Measurements from ENCODE around the gene TSPAN2. TPM values are rescaled to one million over a fixed set of nuclear protein-coding genes. Genes with fewer than 3 reads are reported as not detected.

TSPAN2 gene
- total RNA-seq, 1 donor from 2014 or later: 6.1 TPM

- TF ChIP-seq, protein P1, sequence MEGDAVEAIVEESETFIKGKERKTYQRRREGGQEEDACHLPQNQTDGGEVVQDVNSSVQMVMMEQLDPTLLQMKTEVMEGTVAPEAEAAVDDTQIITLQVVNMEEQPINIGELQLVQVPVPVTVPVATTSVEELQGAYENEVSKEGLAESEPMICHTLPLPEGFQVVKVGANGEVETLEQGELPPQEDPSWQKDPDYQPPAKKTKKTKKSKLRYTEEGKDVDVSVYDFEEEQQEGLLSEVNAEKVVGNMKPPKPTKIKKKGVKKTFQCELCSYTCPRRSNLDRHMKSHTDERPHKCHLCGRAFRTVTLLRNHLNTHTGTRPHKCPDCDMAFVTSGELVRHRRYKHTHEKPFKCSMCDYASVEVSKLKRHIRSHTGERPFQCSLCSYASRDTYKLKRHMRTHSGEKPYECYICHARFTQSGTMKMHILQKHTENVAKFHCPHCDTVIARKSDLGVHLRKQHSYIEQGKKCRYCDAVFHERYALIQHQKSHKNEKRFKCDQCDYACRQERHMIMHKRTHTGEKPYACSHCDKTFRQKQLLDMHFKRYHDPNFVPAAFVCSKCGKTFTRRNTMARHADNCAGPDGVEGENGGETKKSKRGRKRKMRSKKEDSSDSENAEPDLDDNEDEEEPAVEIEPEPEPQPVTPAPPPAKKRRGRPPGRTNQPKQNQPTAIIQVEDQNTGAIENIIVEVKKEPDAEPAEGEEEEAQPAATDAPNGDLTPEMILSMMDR (IDR thresholded peaks at IDR 0.05): no peak
- Histone ChIP-seq H3K9me3 (no peaks in the 10 kb centered on the region), H3K27ac (no peak overlapping the region), H3K4me1 (no peaks in the 10 kb centered on the region), H3K4me3 (no peak overlapping the region), H3K27me3 (no peaks in the 10 kb centered on the region), H3K36me3 (no peaks in the 10 kb centered on the region)
- intact Hi-C loops (cut with DNase I): no loop called here
- DNase-seq: no peak
- ATAC-seq: no peak
These were observed 26.3 kb upstream of the TSPAN2 start for GRCh38 chr1:115115521-115116161.

- no peak for ATAC-seq
- H3K27me3 ChIP-seq: no peaks in the 10 kb centered on the region
- no peak overlapping the region for H3K4me3 ChIP-seq
- intact Hi-C loops (cut with DNase I): loop anchor here (5.0 kb wide), 1 partner anchor 137 kb away; no protein-coding TSS in a partner anchor
- TF ChIP-seq, protein P1 (IDR thresholded peaks at IDR 0.05): no peak
- H3K27ac ChIP-seq: no peak overlapping the region
- no peaks in the 10 kb centered on the region for H3K36me3 ChIP-seq
- no peak for DNase-seq
- no peaks in the 10 kb centered on the region for H3K9me3 ChIP-seq
- H3K4me1 ChIP-seq: no peaks in the 10 kb centered on the region
These were observed 25.0 kb upstream of the TSPAN2 start for GRCh38 chr1:115114308-115114707.

DNA sequence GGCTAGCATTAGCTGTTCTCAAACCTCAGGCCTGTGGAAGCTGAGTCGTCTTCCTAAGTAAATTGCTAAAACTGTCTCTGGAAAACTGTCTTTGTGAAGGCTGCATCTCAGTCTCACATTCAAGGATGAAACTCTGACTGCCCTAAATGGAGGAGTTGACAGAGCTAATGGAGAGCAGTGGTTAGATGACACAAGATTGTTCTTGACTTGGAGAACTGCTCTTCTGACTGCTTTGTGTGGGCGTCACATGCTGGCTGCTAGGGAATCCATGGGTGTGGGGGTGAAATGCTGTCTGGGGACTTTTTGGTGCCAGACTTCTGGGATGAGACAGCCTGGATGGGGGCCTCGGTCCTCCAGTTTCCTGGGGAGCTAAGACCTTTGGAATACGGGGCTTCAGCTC lies 24.5 kb upstream of the TSPAN2 start:
- no peak for ATAC-seq
- TF ChIP-seq, protein P1 (IDR thresholded peaks at IDR 0.05): no peak
- no peak overlapping the region for H3K27ac ChIP-seq
- H3K9me3 ChIP-seq: no peaks in the 10 kb centered on the region
- H3K36me3 ChIP-seq: no peaks in the 10 kb centered on the region
- no peaks in the 10 kb centered on the region for H3K27me3 ChIP-seq
- no peaks in the 10 kb centered on the region for H3K4me1 ChIP-seq
- no peak overlapping the region for H3K4me3 ChIP-seq
- no peak for DNase-seq
- intact Hi-C loops (cut with DNase I): loop anchor here (5.0 kb wide), 1 partner anchor 136 kb away; no protein-coding TSS in a partner anchor

GRCh38 chr1:115112496-115113375 lies 23.4 kb upstream of the TSPAN2 start:
- no peaks in the 10 kb centered on the region for H3K9me3 ChIP-seq
- DNase-seq (peak; percentile 68), ATAC-seq (peak; percentile 65)
- intact Hi-C loops (cut with DNase I): loop anchor here (5.0 kb wide), 1 partner anchor 135 kb away; no protein-coding TSS in a partner anchor
- no peak overlapping the region for H3K4me3 ChIP-seq
- H3K4me1 ChIP-seq: peaks cover 3% of the 10 kb centered on the region
- TF ChIP-seq, protein P1 (IDR thresholded peaks at IDR 0.05): peak; percentile 95
- no peak overlapping the region for H3K27ac ChIP-seq
- H3K27me3 ChIP-seq: no peaks in the 10 kb centered on the region
- no peaks in the 10 kb centered on the region for H3K36me3 ChIP-seq

GRCh38 chr1:115107516-115108260 lies 18.4 kb upstream of the TSPAN2 start:
- H3K4me3 ChIP-seq: no peak overlapping the region
- H3K9me3 ChIP-seq: no peaks in the 10 kb centered on the region
- intact Hi-C loops (cut with DNase I): no loop called here
- H3K4me1 ChIP-seq: peaks cover 9% of the 10 kb centered on the region
- ATAC-seq: peak; percentile 85
- no peaks in the 10 kb centered on the region for H3K27me3 ChIP-seq
- H3K36me3 ChIP-seq: no peaks in the 10 kb centered on the region
- DNase-seq: no peak
- TF ChIP-seq, protein P1 (IDR thresholded peaks at IDR 0.05): no peak
- no peak overlapping the region for H3K27ac ChIP-seq

All from upper lobe of right lung (tissue), 1 donor.